Epithelial cell of esophagus (primary cell): Measurements from ENCODE around the gene SUCLG2.

Experiments
- DNase-seq: peaks from one replicate; pipeline ENCODE4 v3.0.0; 2010; ENCODE audit warnings: low read depth
- H3K4me3 ChIP-seq: 2 replicates; pipeline ENCODE4 v1.5.1; 2011; ENCODE audit warnings: mild to moderate bottlenecking, low read length, control low read depth
- TF ChIP-seq, protein P1 (sequence below): IDR thresholded peaks from 2 replicates; pipeline ENCODE4 v1.5.1; 2011; ENCODE audit warnings: low read depth, mild to moderate bottlenecking, low read length, control low read depth, inconsistent platforms; ENCODE audit not compliant: insufficient read depth; ENCODE audit errors: missing control alignments

The SUCLG2 gene

DNA sequence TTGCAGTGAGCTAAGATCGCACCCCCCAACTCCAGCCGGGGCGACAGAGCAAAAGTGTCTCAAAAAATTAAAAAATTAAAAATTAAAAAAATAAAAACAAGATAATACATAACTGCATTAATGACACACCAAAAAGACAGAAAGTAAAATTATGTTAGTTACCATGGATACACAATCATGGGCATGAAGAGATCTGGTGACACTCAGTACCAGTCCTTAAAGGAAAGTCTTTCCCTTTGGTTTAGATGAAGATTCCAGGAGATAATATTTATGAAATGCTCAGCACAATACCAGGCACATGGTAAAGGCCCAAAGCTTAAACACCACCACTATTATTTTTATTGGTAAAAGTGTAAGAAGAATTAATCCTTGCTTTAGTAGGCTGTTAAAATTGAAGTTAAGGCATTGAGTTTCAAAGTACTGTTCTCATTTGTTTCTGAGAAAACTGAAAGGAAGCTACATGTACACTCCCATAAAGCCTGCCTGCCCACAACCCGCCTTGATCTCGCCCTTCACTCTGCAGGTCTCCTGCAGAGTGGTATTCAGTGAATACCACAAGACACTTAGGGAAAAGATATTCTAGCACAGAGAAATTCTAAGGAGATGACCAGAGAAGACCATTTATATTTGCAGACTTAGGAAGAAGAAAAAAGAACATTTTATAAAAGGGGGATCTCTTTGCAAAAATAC, 52.3 kb downstream of the SUCLG2 start:
- DNase-seq: no peak
- TF ChIP-seq, protein P1, sequence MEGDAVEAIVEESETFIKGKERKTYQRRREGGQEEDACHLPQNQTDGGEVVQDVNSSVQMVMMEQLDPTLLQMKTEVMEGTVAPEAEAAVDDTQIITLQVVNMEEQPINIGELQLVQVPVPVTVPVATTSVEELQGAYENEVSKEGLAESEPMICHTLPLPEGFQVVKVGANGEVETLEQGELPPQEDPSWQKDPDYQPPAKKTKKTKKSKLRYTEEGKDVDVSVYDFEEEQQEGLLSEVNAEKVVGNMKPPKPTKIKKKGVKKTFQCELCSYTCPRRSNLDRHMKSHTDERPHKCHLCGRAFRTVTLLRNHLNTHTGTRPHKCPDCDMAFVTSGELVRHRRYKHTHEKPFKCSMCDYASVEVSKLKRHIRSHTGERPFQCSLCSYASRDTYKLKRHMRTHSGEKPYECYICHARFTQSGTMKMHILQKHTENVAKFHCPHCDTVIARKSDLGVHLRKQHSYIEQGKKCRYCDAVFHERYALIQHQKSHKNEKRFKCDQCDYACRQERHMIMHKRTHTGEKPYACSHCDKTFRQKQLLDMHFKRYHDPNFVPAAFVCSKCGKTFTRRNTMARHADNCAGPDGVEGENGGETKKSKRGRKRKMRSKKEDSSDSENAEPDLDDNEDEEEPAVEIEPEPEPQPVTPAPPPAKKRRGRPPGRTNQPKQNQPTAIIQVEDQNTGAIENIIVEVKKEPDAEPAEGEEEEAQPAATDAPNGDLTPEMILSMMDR: no peak
- H3K4me3 ChIP-seq: no peak overlapping the region

DNA sequence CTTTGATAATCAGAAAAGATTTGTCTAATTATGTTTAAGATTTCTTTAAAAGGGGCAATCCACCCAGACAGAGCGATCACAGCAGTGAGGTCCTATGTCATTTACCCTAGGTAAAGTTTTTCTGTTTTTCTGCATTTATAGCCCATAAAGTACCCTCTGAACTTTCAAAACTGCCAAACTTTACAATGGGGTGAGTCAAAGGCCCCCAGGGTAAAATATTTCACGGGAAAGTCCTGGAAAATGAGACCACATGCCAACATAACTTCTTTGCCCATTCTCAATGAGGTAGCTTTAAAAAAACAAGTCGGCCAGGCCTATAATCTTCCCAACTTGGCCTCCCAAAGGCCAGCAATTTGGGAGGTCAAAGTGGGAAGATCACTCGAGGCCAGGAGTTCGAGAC, 53.0 kb downstream of the SUCLG2 start:
- TF ChIP-seq, protein P1: no peak
- no peak overlapping the region for H3K4me3 ChIP-seq
- DNase-seq: peak; percentile 4

DNA sequence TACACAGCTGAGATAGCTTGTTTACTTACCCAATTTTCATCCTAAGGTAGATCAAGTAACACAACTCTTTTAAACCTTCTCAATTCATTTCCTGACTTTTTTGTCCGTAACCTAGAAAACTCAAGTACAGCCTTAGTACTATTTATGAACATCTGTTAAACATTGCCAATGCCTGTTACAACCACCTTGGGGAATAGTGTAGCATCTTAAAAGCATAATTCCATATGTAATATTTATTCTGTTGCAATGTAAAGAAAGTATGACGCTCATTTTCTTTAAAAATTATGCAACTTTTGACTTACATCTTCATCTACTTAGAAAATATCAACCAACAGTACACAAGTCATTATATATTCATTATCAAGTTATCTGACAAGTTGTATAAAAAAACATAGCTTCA, 54.6 kb downstream of the SUCLG2 start:
- no peak overlapping the region for H3K4me3 ChIP-seq

DNA sequence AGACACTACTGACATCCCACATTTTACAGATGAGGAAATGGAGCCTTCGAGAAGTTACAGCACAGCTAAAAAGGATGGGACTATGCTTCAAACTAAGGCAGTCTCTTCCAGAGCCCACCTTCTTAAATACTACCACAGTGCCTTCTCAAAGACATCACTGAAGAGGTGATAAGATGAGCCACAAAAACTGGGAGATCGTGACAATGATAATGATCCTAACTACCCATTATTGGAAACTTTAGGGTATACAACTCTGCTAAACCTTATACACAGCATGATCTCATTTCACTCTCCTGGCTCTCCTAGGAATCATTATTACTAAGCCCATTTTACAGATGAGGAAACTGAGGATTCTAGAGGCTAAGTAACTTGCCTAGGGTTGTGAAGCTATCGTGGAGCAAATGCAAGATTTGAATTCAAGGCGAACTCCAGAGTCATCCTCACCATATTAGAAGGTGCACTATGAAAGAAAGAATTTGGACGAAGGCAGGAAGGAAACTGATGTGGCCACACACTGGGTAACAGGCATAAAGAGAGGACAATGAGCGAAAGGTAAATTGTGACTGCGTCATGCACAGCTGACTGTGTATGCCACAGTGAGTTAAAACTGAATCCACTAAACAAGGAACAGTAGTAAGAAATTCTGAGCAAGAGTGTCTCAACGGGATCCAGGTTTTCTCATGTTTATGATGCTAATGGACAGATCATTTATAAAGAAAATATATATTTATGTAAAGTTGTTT, 55.4 kb downstream of the SUCLG2 start:
- DNase-seq: no peak
- H3K4me3 ChIP-seq: no peak overlapping the region
- TF ChIP-seq, protein P1: no peak

More for the DNA sequence above, 54.6 kb downstream of the SUCLG2 start:
- DNase-seq: no peak
- TF ChIP-seq, protein P1: no peak

DNA sequence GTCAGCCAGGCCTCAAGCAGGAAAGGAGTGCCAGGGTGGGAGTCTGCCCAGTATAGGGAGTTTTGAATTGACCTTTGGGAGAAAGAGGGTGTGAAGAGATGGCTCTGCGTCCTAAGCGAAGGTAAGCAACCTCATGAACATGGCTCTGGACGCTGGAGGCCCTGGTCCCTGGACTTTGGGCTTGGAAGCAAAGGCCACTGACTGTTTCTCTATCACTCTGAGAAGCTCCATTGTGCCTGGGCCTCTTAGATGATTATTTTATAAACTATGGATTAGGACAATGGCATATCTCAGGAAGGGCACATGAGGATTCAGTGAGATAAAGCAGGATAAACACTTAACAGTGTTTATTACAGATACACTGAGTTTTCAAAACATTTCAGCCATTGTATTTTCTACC, 59.0 kb downstream of the SUCLG2 start:
- TF ChIP-seq, protein P1: no peak
- no peak overlapping the region for H3K4me3 ChIP-seq
- no peak for DNase-seq

DNA sequence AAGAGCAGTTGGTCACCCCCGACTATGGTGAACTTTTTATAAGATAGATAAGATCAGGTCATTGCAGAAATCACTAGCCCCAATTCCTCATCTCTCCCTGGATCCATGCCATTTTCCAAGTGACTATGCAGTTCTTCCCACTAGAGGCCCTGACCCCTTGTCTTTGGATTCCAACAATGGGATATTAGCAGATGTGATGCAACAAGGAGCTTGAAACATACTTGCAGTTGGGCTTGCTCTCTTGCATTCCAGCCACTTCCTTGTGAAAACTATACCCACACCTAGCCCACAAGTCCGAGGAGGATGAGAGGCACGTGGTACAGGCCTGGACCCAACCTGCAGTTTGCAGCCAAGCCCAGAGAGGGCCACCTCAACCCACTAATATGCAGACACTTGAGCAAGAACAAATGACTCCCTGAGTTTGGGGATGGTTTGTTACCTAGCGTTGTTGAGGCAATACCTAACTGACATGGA, 60.6 kb downstream of the SUCLG2 start:
- peak; percentile 67 for DNase-seq
- TF ChIP-seq, protein P1: peak; percentile 47
- no peak overlapping the region for H3K4me3 ChIP-seq
